MM.1S (cell line): Measurements from ENCODE around the gene FILIP1.

Experiments used
- DNase-seq: peaks from one replicate; pipeline ENCODE4 v3.0.0-alpha.2; 2015
- H2AFZ ChIP-seq: fragments of 300-600 bp; sonication (generic); 2 replicates; pipeline ENCODE4 v1.6.0; 2016; ENCODE audit warnings: antibody characterized with exemption, low read length
- H3F3A ChIP-seq: fragments of 300-600 bp; sonication (generic); 2 replicates; pipeline ENCODE4 v1.6.1; 2016; ENCODE audit warnings: mild to moderate bottlenecking, antibody characterized with exemption, low read length, moderate library complexity, mixed read lengths; ENCODE audit not compliant: insufficient read depth
- H3K27ac ChIP-seq: fragments of 300-600 bp; sonication (generic); 2 replicates; pipeline ENCODE4 v1.5.1; 2016; ENCODE audit warnings: mild to moderate bottlenecking, low read length
- H3K27me3 ChIP-seq: fragments of 300-600 bp; sonication (generic); replicated peaks from 2 replicates; pipeline ENCODE4 v1.6.0; 2016; ENCODE audit warnings: low read length; ENCODE audit not compliant: insufficient read depth
- H3K36me3 ChIP-seq: fragments of 300-600 bp; sonication (generic); replicated peaks from 2 replicates; pipeline ENCODE4 v1.6.1; 2016; ENCODE audit warnings: mild to moderate bottlenecking, low read length, mixed read lengths; ENCODE audit not compliant: insufficient read depth
- H3K4me1 ChIP-seq: fragments of 300-600 bp; sonication (generic); 2 replicates; pipeline ENCODE4 v1.6.1; 2016; ENCODE audit warnings: low read length, mixed read lengths
- H3K4me2 ChIP-seq: fragments of 300-600 bp; sonication (generic); 2 replicates; pipeline ENCODE4 v1.6.0; 2016; ENCODE audit warnings: low read depth, low read length
- H3K4me3 ChIP-seq: fragments of 300-600 bp; sonication (generic); 2 replicates; pipeline ENCODE4 v1.5.1; 2016; ENCODE audit warnings: low read length, mixed read lengths
- H3K79me2 ChIP-seq: fragments of 300-600 bp; sonication (generic); 2 replicates; pipeline ENCODE4 v1.6.1; 2016; ENCODE audit warnings: mixed run types, low read length, mixed read lengths
- H3K9ac ChIP-seq: fragments of 300-600 bp; sonication (generic); 2 replicates; pipeline ENCODE4 v1.6.1; 2016; ENCODE audit warnings: low read length, mixed read lengths
- H3K9me2 ChIP-seq: fragments of 300-600 bp; sonication (generic); replicated peaks from 2 replicates; pipeline ENCODE4 v1.6.1; 2016; ENCODE audit warnings: mild to moderate bottlenecking, low read length, mixed read lengths; ENCODE audit not compliant: insufficient read depth
- H3K9me3 ChIP-seq: fragments of 300-600 bp; sonication (generic); replicated peaks from 2 replicates; pipeline ENCODE4 v1.6.1; 2016; ENCODE audit warnings: mild to moderate bottlenecking, low read length, mixed read lengths; ENCODE audit not compliant: insufficient read depth
- H4K20me1 ChIP-seq: fragments of 300-600 bp; sonication (generic); 2 replicates; pipeline ENCODE4 v1.6.1; 2016; ENCODE audit warnings: mild to moderate bottlenecking, low read length, moderate library complexity, mixed read lengths; ENCODE audit not compliant: insufficient read depth
- EZH2 ChIP-seq: fragments of 300-600 bp; sonication (generic); optimal IDR thresholded peaks from 2 replicates; pipeline ENCODE3; 2017; ENCODE audit warnings: low read depth, mild to moderate bottlenecking, antibody characterized with exemption, low read length, mixed read lengths
- EZH2phosphoT487 ChIP-seq: fragments of 300-600 bp; sonication (generic); IDR thresholded peaks from 2 replicates; pipeline ENCODE4 v1.6.1; 2018; ENCODE audit warnings: antibody characterized with exemption, low read length
- TF ChIP-seq, protein P1 (sequence below): fragments of 300-600 bp; sonication (generic); IDR thresholded peaks from 2 replicates; pipeline ENCODE4 v1.5.1; 2016; ENCODE audit warnings: antibody characterized with exemption, low read length, mixed read lengths

Gene FILIP1

GRCh38 chr6:75484535-75484934 is 9.1 kb downstream of the FILIP1 start:
- Histone ChIP-seq H3K79me2 (no peaks in the 10 kb centered on the region), H2AFZ (no peak overlapping the region), H3K27me3 (no peaks in the 10 kb centered on the region), H4K20me1 (no peaks in the 10 kb centered on the region), H3K27ac (no peak overlapping the region), H3K9me3 (no peaks in the 10 kb centered on the region), H3K4me1 (no peaks in the 10 kb centered on the region), H3F3A (no peaks in the 10 kb centered on the region), H3K4me2 (no peak overlapping the region), H3K36me3 (no peaks in the 10 kb centered on the region), H3K4me3 (no peak overlapping the region), H3K9ac (no peak overlapping the region), H3K9me2 (no peaks in the 10 kb centered on the region)
- no peak for DNase-seq
- no peak for TF ChIP-seq EZH2phosphoT487
- TF ChIP-seq EZH2 = no peak
- TF ChIP-seq, protein P1, sequence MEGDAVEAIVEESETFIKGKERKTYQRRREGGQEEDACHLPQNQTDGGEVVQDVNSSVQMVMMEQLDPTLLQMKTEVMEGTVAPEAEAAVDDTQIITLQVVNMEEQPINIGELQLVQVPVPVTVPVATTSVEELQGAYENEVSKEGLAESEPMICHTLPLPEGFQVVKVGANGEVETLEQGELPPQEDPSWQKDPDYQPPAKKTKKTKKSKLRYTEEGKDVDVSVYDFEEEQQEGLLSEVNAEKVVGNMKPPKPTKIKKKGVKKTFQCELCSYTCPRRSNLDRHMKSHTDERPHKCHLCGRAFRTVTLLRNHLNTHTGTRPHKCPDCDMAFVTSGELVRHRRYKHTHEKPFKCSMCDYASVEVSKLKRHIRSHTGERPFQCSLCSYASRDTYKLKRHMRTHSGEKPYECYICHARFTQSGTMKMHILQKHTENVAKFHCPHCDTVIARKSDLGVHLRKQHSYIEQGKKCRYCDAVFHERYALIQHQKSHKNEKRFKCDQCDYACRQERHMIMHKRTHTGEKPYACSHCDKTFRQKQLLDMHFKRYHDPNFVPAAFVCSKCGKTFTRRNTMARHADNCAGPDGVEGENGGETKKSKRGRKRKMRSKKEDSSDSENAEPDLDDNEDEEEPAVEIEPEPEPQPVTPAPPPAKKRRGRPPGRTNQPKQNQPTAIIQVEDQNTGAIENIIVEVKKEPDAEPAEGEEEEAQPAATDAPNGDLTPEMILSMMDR = no peak

DNA sequence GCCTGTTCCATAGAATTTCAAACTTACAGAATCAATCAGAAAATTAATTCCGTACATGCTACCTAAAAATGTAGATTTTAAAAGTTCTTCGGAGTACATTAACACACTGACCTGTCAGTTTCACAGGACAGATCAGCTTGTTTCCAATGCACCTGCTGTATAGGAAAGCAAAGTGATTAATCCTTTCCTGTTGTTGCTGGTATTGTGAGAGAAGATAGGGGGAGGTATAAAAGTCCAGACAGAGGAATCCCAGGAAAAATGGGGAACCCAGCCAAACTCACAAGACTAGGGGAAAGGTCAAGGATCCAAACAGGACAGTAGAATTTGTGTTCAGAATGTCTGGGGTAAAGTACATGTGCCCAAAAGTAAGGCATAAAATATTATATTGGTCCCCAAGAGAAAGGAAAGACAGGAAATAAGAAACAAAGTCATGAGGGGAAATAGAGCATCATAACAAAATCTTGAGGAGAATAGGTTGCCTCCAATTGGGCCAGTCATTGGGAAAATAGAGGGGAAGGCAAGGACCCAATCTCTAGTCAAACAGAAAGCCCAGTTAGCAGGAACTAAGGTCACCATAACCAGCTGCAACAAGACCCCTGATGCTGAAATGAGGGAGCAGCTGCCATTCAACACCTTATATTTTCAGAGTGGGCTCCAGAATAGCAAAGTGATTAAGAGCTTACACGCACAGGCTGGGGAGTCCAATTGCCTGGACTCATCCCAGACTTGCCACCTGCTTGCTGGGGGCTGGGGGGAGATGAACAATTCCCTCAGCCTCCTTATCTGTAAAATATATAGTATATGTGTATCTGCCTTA is 10.3 kb downstream of the FILIP1 start:
- H3F3A ChIP-seq = no peaks in the 10 kb centered on the region
- no peak overlapping the region for H3K4me2 ChIP-seq
- DNase-seq = no peak
- H3K79me2 ChIP-seq = no peaks in the 10 kb centered on the region
- no peaks in the 10 kb centered on the region for H3K4me1 ChIP-seq
- no peak overlapping the region for H3K4me3 ChIP-seq
- H3K27me3 ChIP-seq = no peaks in the 10 kb centered on the region
- TF ChIP-seq EZH2 = no peak
- TF ChIP-seq EZH2phosphoT487 = no peak
- TF ChIP-seq, protein P1 = no peak
- H2AFZ ChIP-seq = no peak overlapping the region
- H3K9me2 ChIP-seq = no peaks in the 10 kb centered on the region
- no peaks in the 10 kb centered on the region for H3K9me3 ChIP-seq
- no peak overlapping the region for H3K9ac ChIP-seq
- no peaks in the 10 kb centered on the region for H4K20me1 ChIP-seq
- H3K36me3 ChIP-seq = no peaks in the 10 kb centered on the region
- no peak overlapping the region for H3K27ac ChIP-seq

GRCh38 chr6:75481936-75482593 is 11.5 kb downstream of the FILIP1 start:
- H4K20me1 ChIP-seq = no peaks in the 10 kb centered on the region
- H3K9ac ChIP-seq = no peak overlapping the region
- H3K4me3 ChIP-seq = no peak overlapping the region
- no peak overlapping the region for H3K4me2 ChIP-seq
- no peaks in the 10 kb centered on the region for H3K27me3 ChIP-seq
- no peaks in the 10 kb centered on the region for H3K9me2 ChIP-seq
- no peaks in the 10 kb centered on the region for H3F3A ChIP-seq
- H3K4me1 ChIP-seq = no peaks in the 10 kb centered on the region
- no peaks in the 10 kb centered on the region for H3K9me3 ChIP-seq
- no peak for DNase-seq
- H2AFZ ChIP-seq = no peak overlapping the region
- no peak overlapping the region for H3K27ac ChIP-seq
- H3K36me3 ChIP-seq = no peaks in the 10 kb centered on the region
- TF ChIP-seq EZH2 = no peak
- no peak for TF ChIP-seq EZH2phosphoT487
- TF ChIP-seq, protein P1 = no peak
- no peaks in the 10 kb centered on the region for H3K79me2 ChIP-seq
